Smooth muscle cell (in vitro differentiated cells): ENCODE measurements around the gene TRAM2. TPM values are rescaled to one million over a fixed set of nuclear protein-coding genes. Genes with fewer than 3 reads are reported as not detected.
A peak's percentile ranks its signal among the peaks of the same experiment; 100 is the strongest.

ENCODE experiments used
- DNase-seq: peaks from one replicate; lab custom pipeline; 2025; ENCODE audit not compliant: unreplicated experiment; lab: John Stamatoyannopoulos, UW
- H2AFZ ChIP-seq: fragments of 200-600 bp; sonication (generic); 2 replicates; pipeline ENCODE4 v1.6.0; 2016; ENCODE audit warnings: antibody characterized with exemption, low read depth, mild to moderate bottlenecking
- H3F3A ChIP-seq: fragments of 200-600 bp; sonication (generic); 2 replicates; pipeline ENCODE4 v1.6.0; 2017; ENCODE audit warnings: antibody characterized with exemption, low read depth
- H3K27ac ChIP-seq: fragments of 200-600 bp; sonication (generic); 2 replicates; pipeline ENCODE4 v1.5.1; 2016; ENCODE audit warnings: low read depth, mild to moderate bottlenecking
- H3K27me3 ChIP-seq: fragments of 200-600 bp; sonication (generic); 2 replicates; pipeline ENCODE4 v1.6.1; 2016; ENCODE audit warnings: low read depth, mild to moderate bottlenecking
- H3K36me3 ChIP-seq: fragments of 200-600 bp; sonication (generic); 2 replicates; pipeline ENCODE4 v1.5.1; 2016; ENCODE audit warnings: low read depth
- H3K4me1 ChIP-seq: fragments of 200-600 bp; sonication (generic); 2 replicates; pipeline ENCODE4 v1.5.1; 2016; ENCODE audit warnings: low read depth
- H3K4me2 ChIP-seq: fragments of 200-600 bp; sonication (generic); 2 replicates; pipeline ENCODE4 v1.6.0; 2016; ENCODE audit warnings: mild to moderate bottlenecking
- H3K4me3 ChIP-seq: fragments of 200-600 bp; sonication (generic); 2 replicates; pipeline ENCODE4 v1.5.1; 2016; ENCODE audit warnings: mild to moderate bottlenecking
- H3K79me2 ChIP-seq: fragments of 200-600 bp; sonication (generic); 2 replicates; pipeline ENCODE4 v1.6.0; 2016; ENCODE audit warnings: low read depth, mild to moderate bottlenecking
- H3K9ac ChIP-seq: fragments of 200-600 bp; sonication (generic); 2 replicates; pipeline ENCODE4 v1.6.0; 2016; ENCODE audit warnings: low read depth
- H3K9me3 ChIP-seq: fragments of 200-600 bp; sonication (generic); replicated peaks from 2 replicates; pipeline ENCODE4 v1.5.1; 2016; ENCODE audit warnings: low read depth
- H4K20me1 ChIP-seq: fragments of 200-600 bp; sonication (generic); 2 replicates; pipeline ENCODE4 v1.6.0; 2016; ENCODE audit warnings: low read depth
- WGBS: methylation state at CpG from one replicate; pipeline ENCODE4 v1.1.7; 2016; ENCODE audit warnings: low lambda C conversion rate; 5-methylcytosine and 5-hydroxymethylcytosine counted together
- polyA plus RNA-seq: library from polyadenylated mRNA; unstranded; fragments of >200 nt; fragmentation: Nextera tagmentation; extraction: Ambion mirVana; gene quantifications from 2 replicates; pipeline ENCODE4 v1.2.1, GENCODE V29; 2016
- total RNA-seq: library from RNA; depleted of rRNA; stranded (reverse); fragments of >200 nt; gene quantifications from 2 replicates; pipeline ENCODE4 v1.2.3, GENCODE V29; 2014
- TF ChIP-seq, protein P1 (sequence below): fragments of 200-600 bp; sonication (generic); IDR thresholded peaks from 2 replicates; pipeline ENCODE4 v1.5.1; 2017; ENCODE audit warnings: borderline replicate concordance, mild to moderate bottlenecking, antibody characterized with exemption; ENCODE audit not compliant: insufficient read depth, poor library complexity, severe bottlenecking

The TRAM2 gene
- total and polyA plus RNA-seq, 2 experiments from 2014 or later, result 18.2 to 35.6 TPM

DNA sequence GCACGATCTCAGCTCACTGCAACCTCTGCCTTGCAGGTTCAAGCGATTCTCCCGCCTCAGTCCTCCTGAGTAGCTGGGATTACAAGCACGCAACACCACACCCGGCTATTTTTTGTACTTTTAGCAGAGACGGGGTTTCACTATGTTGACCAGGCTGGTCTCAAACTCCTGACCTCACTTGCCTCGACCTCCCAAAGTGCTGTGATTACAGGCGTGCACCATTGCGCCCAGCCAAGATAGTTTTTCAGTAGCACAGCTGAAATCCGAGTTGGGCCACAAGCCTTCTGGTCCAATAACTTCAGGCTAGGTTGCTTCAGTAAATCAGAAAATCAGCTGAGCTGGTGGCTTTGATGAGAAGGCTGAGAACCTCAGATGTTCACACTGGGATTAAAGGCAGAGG, 65.7 kb downstream of the TRAM2 start:
- H3K27ac ChIP-seq, result peak overlapping the region; percentile 99

DNA sequence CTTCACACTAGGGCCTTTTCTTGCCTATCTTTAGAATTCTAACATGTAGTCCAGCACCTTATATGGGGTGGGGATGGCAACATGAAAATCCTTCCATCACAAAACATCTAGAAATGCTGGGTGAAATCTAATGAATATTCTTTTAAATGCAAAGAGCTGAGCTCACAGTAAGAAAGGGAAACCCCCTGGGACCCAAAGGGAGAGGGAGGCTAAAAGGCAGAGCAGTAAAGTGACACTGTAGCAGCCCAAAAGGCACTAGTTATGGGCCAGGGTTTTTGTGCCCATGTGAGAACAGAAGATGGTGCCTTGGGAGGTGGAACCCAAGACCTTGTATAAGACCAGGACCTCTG, 66.7 kb downstream of the TRAM2 start:
- no peak overlapping the region for H3K4me3 ChIP-seq
- H3K4me1 ChIP-seq, result peaks cover 21% of the 10 kb centered on the region
- no peaks in the 10 kb centered on the region for H3K79me2 ChIP-seq
- no peak overlapping the region for H2AFZ ChIP-seq
- H3K27me3 ChIP-seq, result no peaks in the 10 kb centered on the region
- no peak overlapping the region for H3K4me2 ChIP-seq
- H3K36me3 ChIP-seq, result no peaks in the 10 kb centered on the region
- H3K9me3 ChIP-seq, result no peaks in the 10 kb centered on the region
- no peak overlapping the region for H3K27ac ChIP-seq
- TF ChIP-seq, protein P1, sequence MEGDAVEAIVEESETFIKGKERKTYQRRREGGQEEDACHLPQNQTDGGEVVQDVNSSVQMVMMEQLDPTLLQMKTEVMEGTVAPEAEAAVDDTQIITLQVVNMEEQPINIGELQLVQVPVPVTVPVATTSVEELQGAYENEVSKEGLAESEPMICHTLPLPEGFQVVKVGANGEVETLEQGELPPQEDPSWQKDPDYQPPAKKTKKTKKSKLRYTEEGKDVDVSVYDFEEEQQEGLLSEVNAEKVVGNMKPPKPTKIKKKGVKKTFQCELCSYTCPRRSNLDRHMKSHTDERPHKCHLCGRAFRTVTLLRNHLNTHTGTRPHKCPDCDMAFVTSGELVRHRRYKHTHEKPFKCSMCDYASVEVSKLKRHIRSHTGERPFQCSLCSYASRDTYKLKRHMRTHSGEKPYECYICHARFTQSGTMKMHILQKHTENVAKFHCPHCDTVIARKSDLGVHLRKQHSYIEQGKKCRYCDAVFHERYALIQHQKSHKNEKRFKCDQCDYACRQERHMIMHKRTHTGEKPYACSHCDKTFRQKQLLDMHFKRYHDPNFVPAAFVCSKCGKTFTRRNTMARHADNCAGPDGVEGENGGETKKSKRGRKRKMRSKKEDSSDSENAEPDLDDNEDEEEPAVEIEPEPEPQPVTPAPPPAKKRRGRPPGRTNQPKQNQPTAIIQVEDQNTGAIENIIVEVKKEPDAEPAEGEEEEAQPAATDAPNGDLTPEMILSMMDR, result no peak
- peaks cover 24% of the 10 kb centered on the region for H3F3A ChIP-seq
- H3K9ac ChIP-seq, result no peak overlapping the region
- no peaks in the 10 kb centered on the region for H4K20me1 ChIP-seq
- DNase-seq, result no peak

More for the DNA sequence above, 65.7 kb downstream of the TRAM2 start:
- Histone ChIP-seq H2AFZ (no peak overlapping the region), H3K4me2 (peak overlapping the region; percentile 71), H3K4me1 (peaks cover 21% of the 10 kb centered on the region), H3K9me3 (no peaks in the 10 kb centered on the region), H4K20me1 (no peaks in the 10 kb centered on the region), H3K36me3 (no peaks in the 10 kb centered on the region), H3K9ac (peak overlapping the region; percentile 82), H3K27me3 (no peaks in the 10 kb centered on the region), H3F3A (peaks cover 29% of the 10 kb centered on the region), H3K4me3 (no peak overlapping the region), H3K79me2 (no peaks in the 10 kb centered on the region)
- WGBS, result 93% methylated on average over 10 of the region's 10 CpGs
- TF ChIP-seq, protein P1, result no peak
- DNase-seq, result no peak

DNA sequence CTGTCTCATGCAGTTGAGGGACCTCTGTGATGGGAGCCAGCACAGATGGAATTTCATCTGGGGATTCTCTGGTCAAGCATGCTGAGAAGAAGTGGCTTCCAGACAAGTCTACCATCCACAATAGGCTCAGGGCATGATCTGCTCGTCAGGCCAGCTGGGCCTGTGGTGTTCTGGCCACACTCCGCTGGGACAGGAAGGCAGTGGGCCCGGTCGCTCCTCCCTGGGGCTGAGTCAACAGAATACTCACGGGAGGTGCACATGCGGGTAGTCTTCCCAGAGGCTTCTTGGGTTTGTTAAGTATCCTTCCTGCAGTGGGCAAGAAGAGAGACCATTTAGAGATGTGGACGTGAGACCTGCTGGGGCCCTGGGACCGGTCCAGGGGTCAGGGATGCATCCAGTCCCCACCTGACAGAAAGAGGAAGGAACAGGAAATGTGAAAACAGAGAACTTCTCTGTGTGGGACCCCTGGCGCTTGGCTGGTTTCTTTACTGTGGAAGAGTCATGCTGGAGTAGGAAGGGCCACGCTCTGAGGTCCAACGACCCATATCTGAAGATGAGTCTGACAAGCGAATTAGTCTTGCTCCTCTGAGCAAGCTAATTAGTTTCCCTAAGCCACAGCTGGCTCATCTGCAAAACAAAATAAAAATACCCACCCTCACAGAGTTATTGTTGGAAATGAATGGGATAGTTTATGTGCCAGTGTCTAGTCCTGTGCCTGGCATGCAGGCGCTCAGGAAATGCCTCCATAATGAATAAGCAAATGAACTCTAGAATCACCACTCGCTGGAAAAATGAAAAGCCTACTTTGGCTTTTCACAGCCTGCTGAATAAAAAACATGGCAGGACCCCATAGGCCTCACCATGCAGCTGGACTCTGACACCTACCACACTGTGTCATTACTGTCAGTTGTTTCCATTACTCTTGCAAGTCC, 67.3 kb downstream of the TRAM2 start:
- Histone ChIP-seq H3K27ac (no peak overlapping the region), H3K9ac (no peak overlapping the region), H4K20me1 (no peaks in the 10 kb centered on the region), H3K9me3 (no peaks in the 10 kb centered on the region), H3K36me3 (no peaks in the 10 kb centered on the region), H3K4me2 (no peak overlapping the region), H3F3A (peaks cover 19% of the 10 kb centered on the region), H3K4me3 (no peak overlapping the region), H2AFZ (no peak overlapping the region), H3K27me3 (no peaks in the 10 kb centered on the region), H3K4me1 (peaks cover 21% of the 10 kb centered on the region), H3K79me2 (no peaks in the 10 kb centered on the region)
- no peak for DNase-seq
- TF ChIP-seq, protein P1, result no peak
- WGBS, result 92% methylated on average over 14 of the region's 14 CpGs

DNA sequence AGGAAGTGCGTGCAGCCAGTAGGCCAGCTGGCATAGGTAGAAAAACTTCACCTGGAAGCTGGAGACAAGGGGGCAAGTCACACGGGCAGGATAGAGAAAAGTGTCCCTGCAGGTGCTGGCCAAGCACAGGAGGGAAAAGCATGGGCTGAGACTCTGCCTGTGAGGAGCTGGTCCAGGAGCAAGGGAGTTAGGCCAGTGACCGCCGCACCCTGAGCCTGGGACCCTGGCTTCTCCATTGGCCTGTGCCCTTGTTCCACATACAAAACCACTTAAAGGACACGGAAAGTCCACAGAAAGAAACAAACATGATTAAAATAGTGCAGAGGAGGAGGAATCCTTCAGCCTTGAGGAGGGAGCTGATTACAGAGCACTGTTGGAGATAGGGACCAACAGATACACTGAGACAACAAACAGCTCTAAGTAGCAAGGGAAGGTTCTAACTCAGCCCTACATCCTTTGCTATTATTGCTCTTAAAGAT, 68.6 kb downstream of the TRAM2 start:
- Histone ChIP-seq H3K27me3 (no peaks in the 10 kb centered on the region), H3K4me2 (no peak overlapping the region), H3K9me3 (no peaks in the 10 kb centered on the region)

More for the DNA sequence above, 68.6 kb downstream of the TRAM2 start:
- Histone ChIP-seq H3K36me3 (no peaks in the 10 kb centered on the region), H2AFZ (no peak overlapping the region), H3K4me3 (no peak overlapping the region), H3K4me1 (peaks cover 22% of the 10 kb centered on the region), H3K79me2 (no peaks in the 10 kb centered on the region), H3K27ac (no peak overlapping the region), H4K20me1 (no peaks in the 10 kb centered on the region), H3F3A (peaks cover 16% of the 10 kb centered on the region), H3K9ac (no peak overlapping the region)
- TF ChIP-seq, protein P1, result no peak
- 95% methylated on average over 5 of the region's 5 CpGs for WGBS
- DNase-seq, result no peak
